ENCODE data around the gene P2RX1.

DNA sequence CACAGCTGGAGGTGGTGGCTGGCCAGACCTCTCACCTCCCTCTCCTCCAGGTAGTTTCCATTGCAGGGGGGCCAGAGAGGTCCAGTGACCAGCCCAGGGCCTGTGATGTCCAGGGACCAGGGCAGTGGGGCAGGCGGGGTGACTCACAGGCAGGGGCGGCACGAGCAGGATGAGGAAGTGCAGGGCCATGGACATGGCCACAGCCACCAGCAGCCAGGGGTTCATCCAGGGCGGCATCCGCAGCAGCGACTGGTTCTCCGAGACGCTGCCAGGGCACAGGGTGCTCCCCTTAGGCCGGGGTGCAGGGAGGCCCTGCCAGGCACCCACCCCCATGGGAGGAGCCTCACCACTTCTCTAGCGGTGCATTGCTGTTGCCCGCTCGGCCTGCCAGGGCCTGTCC, 12.9 kb upstream of the P2RX1 start:
- TF ChIP-seq POLR2A (IDR thresholded peaks at IDR 0.05; ENCODE audit: low read depth, low read length) (no peak), POLR2AphosphoS5 (IDR thresholded peaks at IDR 0.05; ENCODE audit: low read depth, low read length) (no peak), TAF1 (IDR thresholded peaks at IDR 0.05; ENCODE audit: low read depth, low read length) (no peak), SPI1 (IDR thresholded peaks at IDR 0.05; ENCODE audit: low read depth, low read length) (no peak), POU2F2 (IDR thresholded peaks at IDR 0.05; ENCODE audit: low read depth, low read length) (no peak), PAX5 (IDR thresholded peaks at IDR 0.05; ENCODE audit: insufficient read depth, low read length, severe bottlenecking) (no peak)

All from GM12891 (cell line).